ENCODE measurements around the gene PLA2G2E.

Gene PLA2G2E

GRCh38 chr1:19926296-19927129 is 3.1 kb upstream of the PLA2G2E start:
- no peak for DNase-seq

GRCh38 chr1:19925342-19926070 is 2.1 kb upstream of the PLA2G2E start:
- no peak for DNase-seq

DNA sequence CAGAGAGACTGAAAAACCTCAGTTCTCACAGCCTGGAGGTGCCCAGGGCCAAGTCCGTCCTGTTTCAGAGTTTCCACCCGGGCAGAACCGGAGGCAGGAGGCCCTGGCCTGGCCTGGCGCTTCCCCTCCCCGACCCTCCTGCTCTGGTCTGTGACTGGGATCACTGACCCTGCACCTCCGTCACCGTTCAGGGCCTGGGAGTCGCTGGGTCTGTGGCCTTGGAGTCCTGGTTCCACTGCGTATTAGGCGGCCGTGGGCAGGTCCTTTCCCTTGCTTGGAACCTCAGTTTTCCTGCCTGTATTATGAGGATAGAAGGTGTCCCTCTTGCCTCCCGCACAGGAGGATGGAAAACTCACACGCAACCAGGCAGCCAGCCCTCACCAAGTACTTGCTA is 533 bp upstream of the PLA2G2E start:
- DNase-seq, result no peak

GRCh38 chr1:19922015-19922688 is 1.3 kb downstream of the PLA2G2E start:
- DNase-seq, result no peak

DNA sequence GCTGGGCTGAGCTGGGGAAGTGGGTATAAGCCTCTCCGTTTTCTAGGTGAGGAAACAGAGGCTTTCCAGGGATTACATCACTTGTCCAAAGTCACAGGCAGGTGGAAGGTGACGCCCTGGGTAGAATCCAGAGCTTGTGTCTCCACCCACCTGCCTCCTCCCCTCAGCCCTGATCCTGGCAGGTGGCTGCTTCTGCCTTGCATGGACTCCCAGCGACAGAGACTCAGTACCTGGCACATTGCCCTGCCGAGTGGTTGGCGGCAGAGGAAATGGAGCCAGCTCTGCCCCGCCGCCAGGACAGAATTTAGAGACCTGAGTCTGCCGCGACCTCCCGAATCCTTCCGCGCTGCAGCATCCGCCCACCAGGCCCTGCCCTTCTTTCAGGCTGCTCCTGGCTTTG is 2.1 kb downstream of the PLA2G2E start:
- DNase-seq, result no peak

DNA sequence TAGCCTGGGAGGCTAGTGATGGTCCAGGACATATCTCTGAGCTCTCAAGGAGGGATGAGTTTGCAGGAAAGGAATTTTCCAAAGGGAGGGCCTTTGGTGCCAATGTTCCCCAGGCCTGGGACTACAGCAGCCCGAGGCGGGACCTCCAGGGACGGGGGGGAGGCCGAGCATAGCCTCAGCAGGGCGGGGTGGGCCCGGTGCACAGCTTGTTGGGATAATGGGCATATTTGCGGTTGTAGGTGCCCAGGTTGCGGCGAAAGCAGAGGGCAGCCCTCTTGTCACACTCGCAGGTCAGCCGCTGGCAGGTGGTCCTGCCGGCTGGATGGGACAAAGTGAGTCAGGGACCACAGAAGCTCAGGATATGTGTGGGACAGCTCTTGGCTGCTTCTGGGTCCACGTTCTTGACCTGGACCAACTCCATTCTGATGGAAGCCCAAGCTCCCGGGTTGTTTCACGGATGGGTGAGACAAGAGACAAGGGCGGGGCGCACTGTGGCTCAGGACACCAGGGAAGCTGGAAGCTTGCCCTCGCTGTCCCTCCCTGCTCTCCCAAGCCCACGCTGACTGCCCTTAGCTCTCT is 3.2 kb downstream of the PLA2G2E start:
- DNase-seq, result no peak

- peak in 1 of 2 experiments; percentile 38 for DNase-seq
Measured at GRCh38 chr1:19918057-19918456, 5.4 kb downstream of the PLA2G2E start.

DNA sequence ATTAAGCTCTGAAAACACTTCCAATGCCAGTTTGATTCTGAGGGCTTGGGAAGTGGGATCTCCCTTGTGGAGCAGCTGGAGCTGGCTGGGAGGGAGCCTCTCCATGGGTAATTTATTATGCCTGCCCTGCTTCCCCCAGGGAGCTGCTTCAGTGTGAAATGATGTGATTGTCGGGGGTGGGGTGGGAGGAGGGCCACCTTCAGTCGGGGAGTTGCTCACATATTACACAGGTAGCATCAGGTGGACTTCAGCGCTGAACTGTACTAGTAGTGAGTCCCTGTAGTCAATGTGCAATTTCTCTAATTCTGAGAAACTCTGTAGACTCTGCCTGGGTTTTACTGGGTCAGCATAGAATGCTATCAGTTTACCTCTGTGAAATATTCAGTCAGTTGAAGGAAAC is 12.8 kb downstream of the PLA2G2E start:
- no peak for DNase-seq

DNA sequence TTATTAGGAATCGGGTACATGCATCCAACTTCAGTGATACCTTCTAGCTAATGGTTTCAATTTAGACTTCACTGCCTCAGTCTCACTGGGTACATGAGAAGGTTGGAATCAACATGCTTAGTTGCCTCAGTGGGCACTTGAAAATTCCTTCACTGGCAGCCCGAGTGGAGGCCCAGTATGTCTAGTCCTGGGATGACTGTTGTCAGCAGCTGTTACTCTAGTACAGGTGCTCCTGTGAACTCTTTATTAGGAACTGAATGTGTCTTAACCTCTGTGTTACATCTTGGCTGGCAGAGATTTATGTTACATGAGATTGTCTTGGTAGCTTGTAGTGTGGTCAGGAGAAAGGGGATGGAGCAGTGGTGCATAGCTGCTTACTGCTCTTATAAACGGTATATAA is 13.4 kb downstream of the PLA2G2E start:
- no peak for DNase-seq

- no peak for DNase-seq
Measured at GRCh38 chr1:19909392-19909791, 14.0 kb downstream of the PLA2G2E start.

DNA sequence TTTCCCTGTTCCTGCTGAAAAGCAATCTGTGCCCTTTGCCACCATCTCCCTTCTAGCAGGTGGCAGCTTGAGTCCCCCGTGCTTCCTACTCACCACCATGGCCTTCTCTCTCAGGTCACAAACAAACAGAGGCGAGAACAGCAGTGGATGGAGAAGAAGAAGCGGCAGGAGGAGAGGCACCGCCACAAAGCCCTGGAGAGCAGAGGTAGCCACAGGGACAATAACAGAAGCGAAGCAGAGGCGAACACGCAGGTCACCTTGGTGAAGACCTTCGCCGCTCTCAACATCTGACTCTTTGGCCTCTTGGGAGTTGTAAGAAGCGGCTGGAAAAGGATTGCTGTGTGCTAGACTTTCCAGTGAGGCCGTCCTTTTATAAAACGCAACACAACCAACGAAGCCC is 16.0 kb downstream of the PLA2G2E start:
- DNase-seq, result no peak

GRCh38 chr1:19903621-19904020 is 19.8 kb downstream of the PLA2G2E start:
- DNase-seq, result no peak

DNA sequence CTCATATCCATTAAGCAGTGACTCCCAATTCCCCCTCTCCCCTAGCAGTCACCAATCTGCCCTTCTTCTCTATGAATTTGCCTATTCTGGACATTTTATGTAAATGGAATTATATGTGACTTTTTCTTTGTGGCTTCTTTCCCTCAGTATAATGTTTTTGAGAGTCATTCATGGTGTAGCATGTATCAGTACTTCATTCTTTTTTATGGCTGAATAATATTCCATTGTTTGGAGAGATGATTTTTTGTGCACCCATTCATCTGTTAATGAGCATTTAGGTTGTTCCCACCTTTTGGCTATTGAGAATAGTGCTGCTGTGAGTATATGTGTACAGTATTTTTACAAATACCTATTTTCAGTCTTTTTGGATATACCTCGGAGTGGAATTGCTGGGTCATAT is 21.8 kb downstream of the PLA2G2E start:
- no peak for DNase-seq

DNA sequence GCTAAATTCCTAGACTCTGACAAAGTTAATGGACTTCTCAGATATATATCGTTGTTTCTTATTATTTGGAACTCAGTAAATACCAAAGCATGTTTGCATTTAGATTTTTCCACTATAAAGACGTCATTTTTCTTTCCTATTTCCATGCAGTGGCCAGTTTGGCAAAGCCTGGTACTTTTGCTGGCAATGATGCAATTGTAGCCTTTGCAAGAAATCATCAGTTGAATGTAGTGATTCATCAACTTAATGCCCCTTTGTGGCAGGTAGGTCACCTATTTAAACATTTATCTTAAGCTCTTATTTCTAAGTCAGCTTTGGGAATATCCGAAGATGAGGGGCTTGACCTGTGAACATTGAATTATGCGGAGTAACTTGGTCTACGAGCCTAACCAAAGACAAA is 29.2 kb downstream of the PLA2G2E start:
- DNase-seq, result no peak

DNA sequence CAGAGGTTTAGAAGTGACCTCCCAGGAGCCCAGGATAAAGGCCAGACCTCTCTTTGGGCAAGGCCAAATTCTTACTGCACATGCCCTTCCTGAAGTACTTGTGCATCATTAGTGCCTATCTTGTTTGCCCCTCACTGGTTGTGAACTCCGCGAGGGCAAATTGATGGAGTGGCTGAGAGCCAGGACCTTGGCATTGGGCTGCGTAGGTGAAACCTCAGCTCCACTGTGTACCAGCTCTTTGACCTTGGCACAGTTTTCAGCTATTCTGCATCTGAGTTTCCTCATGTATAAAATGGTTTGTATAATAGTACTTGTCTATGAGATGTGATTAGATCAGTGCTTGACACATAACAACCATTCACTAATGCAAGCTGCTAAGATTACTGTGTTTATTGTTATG is 29.7 kb downstream of the PLA2G2E start:
- no peak for DNase-seq

GRCh38 chr1:19892628-19893168 is 30.7 kb downstream of the PLA2G2E start:
- no peak for DNase-seq

- DNase-seq, result no peak
Measured at GRCh38 chr1:19892129-19892528, 31.3 kb downstream of the PLA2G2E start.

- no peak for DNase-seq
Measured at GRCh38 chr1:19889656-19890055, 33.8 kb downstream of the PLA2G2E start.

DNA sequence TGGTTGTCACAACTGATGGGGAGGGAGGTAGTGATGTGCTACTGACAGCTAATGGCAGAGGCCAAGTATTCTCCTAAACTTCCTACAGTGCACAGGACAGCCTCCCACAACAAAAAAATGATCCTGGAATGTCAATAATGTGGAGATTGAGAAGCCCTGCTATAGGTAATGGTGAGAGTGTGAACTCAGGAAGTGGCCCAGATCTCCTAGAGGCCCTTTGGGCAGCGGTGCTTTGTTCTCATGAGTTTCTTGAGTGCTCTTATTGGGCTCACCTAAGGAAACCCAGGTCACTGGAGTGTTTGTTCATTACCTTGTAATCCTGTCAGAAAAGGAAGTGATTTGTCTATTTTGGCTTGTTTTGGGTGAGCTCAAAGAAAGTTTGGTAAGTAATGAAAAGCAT is 35.3 kb downstream of the PLA2G2E start:
- DNase-seq, result no peak

GRCh38 chr1:19885821-19886220 is 37.6 kb downstream of the PLA2G2E start:
- DNase-seq, result no peak

GRCh38 chr1:19884312-19884711 is 39.1 kb downstream of the PLA2G2E start:
- no peak for DNase-seq

GRCh38 chr1:19882111-19883071 is 41.0 kb downstream of the PLA2G2E start, which contains the start of gene OTUD3:
OTUD3 (plus strand) TSS chr1:19882395; CDS start chr1:19882514, 119 bp downstream.
- DNase-seq, result peak; percentile 85 to 93
